Measurements from ENCODE around the gene C5.

C5 gene

DNA sequence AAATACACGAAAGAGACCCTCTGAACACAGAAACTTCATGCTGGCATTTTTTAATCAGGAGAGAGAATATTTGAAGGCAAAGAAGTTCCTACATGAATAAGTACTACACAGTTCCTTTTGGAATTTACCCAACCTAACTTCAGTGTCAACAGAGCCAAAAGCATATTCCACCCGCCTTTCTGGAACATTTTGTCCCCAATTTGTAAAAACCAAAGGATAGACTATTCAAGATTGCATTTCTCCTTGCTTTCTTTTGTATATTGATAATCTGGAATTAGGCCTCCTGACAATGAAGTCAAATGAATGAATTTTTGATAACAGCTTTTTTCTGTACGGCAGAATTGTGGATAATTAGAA, 84.1 kb downstream of the C5 start:
- TF ChIP-seq CTCF (conservative IDR thresholded peaks at IDR 0.05) (no peak), ZFX (IDR thresholded peaks at IDR 0.05) (no peak)
- H3K27ac ChIP-seq, result peak overlapping the region; percentile 17; the same call in 1 of the 2 replicates

- no peak overlapping the region for H3K27ac ChIP-seq
- TF ChIP-seq CTCF (conservative IDR thresholded peaks at IDR 0.05) (no peak), ZFX (IDR thresholded peaks at IDR 0.05) (no peak)
These were observed 84.6 kb downstream of the C5 start for GRCh38 chr9:120965344-120966012.

GRCh38 chr9:120961936-120962335, 88.1 kb downstream of the C5 start:
- TF ChIP-seq ZFX (IDR thresholded peaks at IDR 0.05), result no peak
- no peak for TF ChIP-seq CTCF (conservative IDR thresholded peaks at IDR 0.05)
- H3K27ac ChIP-seq, result no peak overlapping the region

DNA sequence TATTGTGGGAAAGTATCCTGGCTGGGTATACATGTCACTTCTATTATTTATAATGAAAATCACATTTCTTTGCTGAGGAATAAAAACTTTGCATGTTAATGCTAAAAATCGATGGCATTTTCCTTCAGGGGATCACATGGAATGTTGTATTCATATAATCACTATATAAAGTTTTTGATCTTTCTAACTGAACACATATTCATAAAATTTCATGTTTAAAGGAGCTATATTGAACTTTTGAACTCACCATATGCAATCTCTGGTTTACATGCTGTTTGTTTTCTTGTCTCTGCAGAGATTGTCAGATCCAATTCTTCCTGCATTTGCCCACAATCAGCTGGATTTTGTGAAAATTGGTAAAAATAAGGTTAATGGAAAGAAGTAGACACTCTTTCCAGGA, 90.1 kb downstream of the C5 start:
- no peak overlapping the region for H3K27ac ChIP-seq
- TF ChIP-seq ZFX (IDR thresholded peaks at IDR 0.05) (no peak), CTCF (conservative IDR thresholded peaks at IDR 0.05) (no peak)

GRCh38 chr9:120956862-120957261, 93.2 kb downstream of the C5 start:
- no peak overlapping the region for H3K27ac ChIP-seq
- TF ChIP-seq CTCF (conservative IDR thresholded peaks at IDR 0.05) (no peak), ZFX (IDR thresholded peaks at IDR 0.05) (no peak)

- no peak overlapping the region for H3K27ac ChIP-seq
- TF ChIP-seq CTCF (conservative IDR thresholded peaks at IDR 0.05) (no peak), ZFX (IDR thresholded peaks at IDR 0.05) (no peak)
These were observed 98.0 kb downstream of the C5 start for GRCh38 chr9:120951960-120952618.
